HG03571 (cell line): ENCODE data around the gene SLC51B.
"Not testable (repeated sequence)": the region's sequence is repeated elsewhere in the genome, so short reads cannot be mapped to it uniquely, and the experiment has no call there.

ENCODE experiments used
- ATAC-seq: cut with Tn5 transposase; IDR thresholded peaks from one replicate; pipeline ENCODE4 v1.9.1; 2021; ENCODE audit not compliant: unreplicated experiment

Gene SLC51B

GRCh38 chr15:65044724-65045481, at the start of gene SLC51B:
Gene SLC51B (plus strand): TSS chr15:65045387. CDS start chr15:65050005, 4,618 bp downstream.
- ATAC-seq = no peak

GRCh38 chr15:64997066-64997465, 48.1 kb upstream of the SLC51B start:
- ATAC-seq = no peak

GRCh38 chr15:64997745-64998375, 47.3 kb upstream of the SLC51B start:
- no peak for ATAC-seq

DNA sequence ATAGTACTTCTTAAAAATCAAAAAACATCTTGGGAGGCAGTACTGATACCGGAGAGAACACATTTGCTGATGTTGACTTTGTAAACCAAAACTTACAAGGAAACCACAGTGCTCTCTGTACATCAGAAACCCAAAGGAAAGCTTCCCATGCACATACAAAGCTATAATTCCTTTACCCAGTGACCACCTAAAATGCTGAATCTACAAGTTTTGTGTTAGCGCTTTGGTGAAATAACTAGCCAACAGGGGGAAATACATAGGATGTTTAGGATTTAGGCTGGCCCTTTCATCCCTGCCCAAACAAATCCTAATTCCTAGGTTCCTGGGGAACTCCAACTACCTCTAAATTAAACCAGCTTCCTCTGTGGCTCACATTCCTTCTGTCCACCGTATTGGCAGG, 40.2 kb upstream of the SLC51B start:
- ATAC-seq = no peak

DNA sequence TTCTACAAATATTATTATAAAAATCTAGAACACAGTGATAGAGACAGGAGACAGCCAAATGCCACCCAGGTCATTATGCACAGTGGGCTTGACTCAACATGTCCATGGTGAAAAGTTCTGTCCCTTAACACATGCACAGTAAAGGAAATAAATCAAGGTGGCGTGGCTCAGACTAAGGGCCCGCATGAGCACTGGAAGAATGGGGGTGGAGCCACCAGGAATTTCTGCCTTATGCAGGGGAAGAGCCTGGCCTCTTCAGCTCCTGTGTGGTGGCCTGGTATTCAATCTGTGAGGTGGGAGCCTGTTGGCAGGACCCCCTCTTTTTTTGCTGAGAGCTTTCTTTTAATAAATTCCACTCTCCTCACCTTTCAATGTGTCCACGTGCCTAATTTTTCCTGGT, 38.3 kb upstream of the SLC51B start:
- ATAC-seq = no peak

GRCh38 chr15:65008983-65009382, 36.2 kb upstream of the SLC51B start:
- ATAC-seq = no peak

DNA sequence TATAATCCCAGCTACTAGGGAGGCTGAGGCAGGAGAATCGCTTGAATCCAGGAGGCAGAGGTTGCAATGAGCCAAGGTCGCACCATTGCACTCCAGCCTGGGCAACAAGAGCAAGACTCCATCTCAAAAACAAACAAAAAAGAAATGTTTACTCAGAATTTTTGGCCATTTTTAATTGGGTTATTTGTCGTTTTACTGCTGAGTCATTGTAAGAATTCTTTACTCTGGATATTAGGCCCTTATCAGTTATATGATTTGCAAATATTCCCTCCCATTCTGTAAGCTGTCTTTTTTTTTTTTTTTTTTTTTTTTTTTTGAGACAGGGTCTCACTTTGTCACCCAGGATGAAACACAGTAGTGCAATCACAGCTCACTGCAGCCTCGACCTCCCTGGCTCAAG, 34.0 kb upstream of the SLC51B start:
- not testable (repeated sequence) for ATAC-seq

- no peak for ATAC-seq
Observed at GRCh38 chr15:65020419-65020818, 24.8 kb upstream of the SLC51B start.

DNA sequence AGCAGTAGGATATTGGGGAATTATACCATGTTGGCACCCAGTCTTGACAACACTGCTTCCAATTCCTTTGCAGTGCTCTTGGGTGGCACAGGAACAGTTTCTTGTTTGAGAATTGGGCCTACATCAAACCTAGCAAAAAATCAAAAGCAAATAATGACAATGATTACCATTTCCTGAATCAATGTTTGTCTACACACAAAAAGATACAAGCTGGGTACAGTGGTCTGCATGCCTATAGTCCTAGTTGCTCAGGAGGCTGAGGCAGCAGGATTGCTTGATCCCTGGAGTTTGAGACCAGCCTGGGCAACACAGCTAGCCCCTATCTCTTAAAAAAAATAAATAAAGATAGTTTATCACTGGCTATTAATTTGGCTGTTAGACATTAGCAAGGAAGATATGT, 23.7 kb upstream of the SLC51B start:
- ATAC-seq = no peak

GRCh38 chr15:65026756-65027155, 18.4 kb upstream of the SLC51B start:
- ATAC-seq = no peak

- no peak for ATAC-seq
Observed at GRCh38 chr15:65027593-65027992, 17.6 kb upstream of the SLC51B start.

- ATAC-seq = no peak
Observed at GRCh38 chr15:65028338-65028737, 16.8 kb upstream of the SLC51B start.

- ATAC-seq = peak; percentile 74
Observed at GRCh38 chr15:65028921-65029735, 16.1 kb upstream of the SLC51B start, which contains the start of gene MTFMT. Gene MTFMT (minus strand): TSS chr15:65029639. CDS start chr15:65029613, 26 bp downstream.

DNA sequence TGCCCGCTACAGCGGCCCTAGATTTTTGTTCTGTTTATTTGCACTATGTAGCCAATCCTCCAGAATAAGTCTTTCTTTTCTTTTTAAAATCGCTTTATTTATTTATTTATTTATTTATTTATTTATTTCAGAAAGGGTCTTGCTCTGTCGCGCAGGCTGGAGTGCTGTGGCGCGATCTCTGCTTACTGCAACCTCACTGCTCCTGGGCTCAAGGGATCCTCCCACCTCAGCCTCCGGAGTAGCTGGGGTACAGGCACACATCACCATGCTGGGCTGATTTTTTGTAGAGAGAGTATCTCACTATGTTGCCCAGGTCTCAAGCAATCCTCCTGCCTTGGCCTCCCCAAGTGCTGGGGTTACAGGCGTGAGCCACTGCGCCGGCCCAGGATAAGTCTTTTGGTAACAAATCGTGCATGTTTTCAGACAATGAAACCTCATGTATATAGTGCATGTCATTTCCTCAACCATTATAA, 15.4 kb upstream of the SLC51B start:
- ATAC-seq = no peak

GRCh38 chr15:65032801-65033537, 12.2 kb upstream of the SLC51B start:
- ATAC-seq = no peak

DNA sequence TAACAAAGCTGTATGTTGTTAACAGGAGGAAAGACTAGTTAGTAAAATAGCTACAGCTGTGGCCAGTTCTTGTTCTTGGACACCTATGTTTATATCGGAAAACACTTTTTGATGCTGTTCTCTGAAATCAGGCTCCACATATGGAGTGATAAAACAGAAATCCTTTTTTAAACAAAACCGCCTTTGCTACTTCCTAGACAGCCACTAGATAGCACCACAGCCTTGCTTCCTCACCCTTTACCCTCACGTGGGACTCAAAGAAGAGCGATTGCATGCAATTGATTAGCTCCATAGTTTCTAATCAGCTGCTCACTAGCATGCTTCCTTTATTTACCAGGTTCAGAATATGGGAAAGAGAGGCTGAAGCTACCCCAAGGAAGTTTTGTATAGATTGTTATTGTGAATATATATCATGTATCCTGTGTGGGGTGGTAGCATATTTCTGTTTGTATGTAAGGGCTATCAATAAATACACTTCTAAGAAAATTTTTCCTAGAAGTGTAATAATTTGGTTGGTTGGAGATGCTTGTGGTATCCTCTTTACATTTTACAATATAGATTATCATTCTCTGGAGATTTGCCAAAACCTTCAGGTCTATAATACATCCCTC, 11.4 kb upstream of the SLC51B start:
- ATAC-seq = no peak

- no peak for ATAC-seq
Observed at GRCh38 chr15:65034719-65035118, 10.5 kb upstream of the SLC51B start.

DNA sequence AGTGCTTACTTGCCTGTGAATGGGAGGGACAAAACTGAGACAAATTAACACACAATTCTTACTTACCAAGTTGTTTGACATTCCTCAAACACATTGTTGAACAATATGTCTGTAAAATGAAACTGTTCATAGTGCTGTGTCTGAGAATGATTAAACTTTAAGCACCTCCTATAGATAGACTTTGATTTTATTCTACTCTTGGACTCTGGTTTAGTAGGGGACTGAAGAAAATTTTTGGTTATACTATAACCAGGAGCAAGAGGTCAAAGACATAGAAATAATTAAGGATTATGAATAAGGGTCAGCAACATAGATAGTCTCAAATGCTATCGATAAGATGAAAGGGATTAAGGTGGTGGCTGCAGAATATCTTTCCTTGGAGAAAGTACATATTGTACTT, 7.9 kb upstream of the SLC51B start:
- no peak for ATAC-seq

- ATAC-seq = no peak
Observed at GRCh38 chr15:65038428-65038827, 6.8 kb upstream of the SLC51B start.

GRCh38 chr15:65038836-65039235, 6.4 kb upstream of the SLC51B start:
- ATAC-seq = no peak
